Pons (tissue), 1 donor: ENCODE data around the gene CCL4.

ENCODE experiments used
- DNase-seq: peaks from one replicate; pipeline ENCODE4 v3.0.0-alpha.2; 2016; ENCODE audit warnings: low spot score

The CCL4 gene

GRCh38 chr17:36144014-36144413 lies 40.4 kb downstream of the CCL4 start:
- no peak for DNase-seq

GRCh38 chr17:36144981-36145729 lies 41.5 kb downstream of the CCL4 start:
- DNase-seq: no peak

- no peak for DNase-seq
Measured at GRCh38 chr17:36147601-36148000, 44.0 kb downstream of the CCL4 start.

- peak; percentile 36 for DNase-seq
Measured at GRCh38 chr17:36148559-36149295, 45.1 kb downstream of the CCL4 start.

- DNase-seq: no peak
Measured at GRCh38 chr17:36149296-36149820, 45.7 kb downstream of the CCL4 start.

- no peak for DNase-seq
Measured at GRCh38 chr17:36151891-36152638, 48.4 kb downstream of the CCL4 start.

GRCh38 chr17:36152639-36153120 lies 49.1 kb downstream of the CCL4 start:
- DNase-seq: no peak

GRCh38 chr17:36153895-36154610 lies 50.4 kb downstream of the CCL4 start:
- no peak for DNase-seq
